Measurements from ENCODE around the gene CERS3.
"Not testable (repeated sequence)": the region's sequence is repeated elsewhere in the genome, so short reads cannot be mapped to it uniquely, and the experiment has no call there.

Gene CERS3

GRCh38 chr15:100464888-100465287 lies 63.9 kb downstream of the CERS3 start:
- DNase-seq (ENCODE audit: low spot score): no peak

- DNase-seq (ENCODE audit: low spot score): no peak
These were observed 64.5 kb downstream of the CERS3 start for GRCh38 chr15:100464256-100464655.

GRCh38 chr15:100463515-100463914 lies 65.2 kb downstream of the CERS3 start:
- no peak for DNase-seq (ENCODE audit: low spot score)

GRCh38 chr15:100461049-100461448 lies 67.7 kb downstream of the CERS3 start:
- no peak for DNase-seq (ENCODE audit: low spot score)

GRCh38 chr15:100457201-100457600 lies 71.5 kb downstream of the CERS3 start:
- no peak for DNase-seq (ENCODE audit: low spot score)

GRCh38 chr15:100454148-100454547 lies 74.6 kb downstream of the CERS3 start:
- DNase-seq (ENCODE audit: low spot score): no peak

- DNase-seq (ENCODE audit: low spot score): no peak
These were observed 80.3 kb downstream of the CERS3 start for GRCh38 chr15:100448481-100448880.

GRCh38 chr15:100441063-100441462 lies 87.7 kb downstream of the CERS3 start:
- DNase-seq (ENCODE audit: low spot score): not testable (repeated sequence)

- DNase-seq (ENCODE audit: low spot score): no peak
These were observed 89.2 kb downstream of the CERS3 start for GRCh38 chr15:100439514-100439913.

GRCh38 chr15:100438570-100438969 lies 90.2 kb downstream of the CERS3 start:
- DNase-seq (ENCODE audit: low spot score): peak; percentile 37

- no peak for DNase-seq (ENCODE audit: low spot score)
These were observed 91.5 kb downstream of the CERS3 start for GRCh38 chr15:100437261-100437660.

- no peak for DNase-seq (ENCODE audit: low spot score)
These were observed 94.2 kb downstream of the CERS3 start for GRCh38 chr15:100434561-100434960.

GRCh38 chr15:100434038-100434437 lies 94.7 kb downstream of the CERS3 start:
- DNase-seq (ENCODE audit: low spot score): no peak

- DNase-seq (ENCODE audit: low spot score): no peak
These were observed 95.4 kb downstream of the CERS3 start for GRCh38 chr15:100433304-100433703.

GRCh38 chr15:100430411-100430810 lies 98.3 kb downstream of the CERS3 start:
- DNase-seq (ENCODE audit: low spot score): no peak

- no peak for DNase-seq (ENCODE audit: low spot score)
These were observed 99.5 kb downstream of the CERS3 start for GRCh38 chr15:100429116-100429728.

- DNase-seq (ENCODE audit: low spot score): no peak
These were observed 101.8 kb downstream of the CERS3 start for GRCh38 chr15:100426937-100427336.

- no peak for DNase-seq (ENCODE audit: low spot score)
These were observed 123.6 kb downstream of the CERS3 start for GRCh38 chr15:100405179-100405578.

- DNase-seq (ENCODE audit: low spot score): no peak
These were observed 127.8 kb downstream of the CERS3 start for GRCh38 chr15:100400996-100401395.

GRCh38 chr15:100394736-100395440 lies 133.9 kb downstream of the CERS3 start:
- DNase-seq (ENCODE audit: low spot score): no peak

- no peak for DNase-seq (ENCODE audit: low spot score)
These were observed 135.7 kb downstream of the CERS3 start for GRCh38 chr15:100393008-100393407.

- no peak for DNase-seq (ENCODE audit: low spot score)
These were observed 143.3 kb downstream of the CERS3 start for GRCh38 chr15:100385300-100386050.

GRCh38 chr15:100384108-100384410 lies 144.7 kb downstream of the CERS3 start:
- DNase-seq (ENCODE audit: low spot score): no peak
